Naive thymus-derived CD4-positive, alpha-beta T cell (primary cell): ENCODE measurements around the gene VAMP7. TPM values are rescaled to one million over a fixed set of nuclear protein-coding genes. Genes with fewer than 3 reads are reported as not detected.

Experiments used
- polyA plus RNA-seq, 2 donors: library from polyadenylated mRNA; unstranded; fragments of 300-500 nt; fragmentation: Illumina TruSeq; gene quantifications; one replicate each; pipeline ENCODE4 v1.2.3, GENCODE V29; 2021
- total RNA-seq, 6 experiments: library from RNA in 5 of 6; stranded (reverse) in 5 of 6; gene quantifications; 1 replicate in 5 of 6; 2 replicates in 1 of 6; pipeline ENCODE4 v1.2.3 and lab custom pipeline; 2021 to 2026

The VAMP7 gene
- total and polyA plus RNA-seq, 7 experiments from 2014 or later: 18.5 to 61.2 (median 21.2) TPM

Other genes with a start within 250 kb of the VAMP7 start
- gene IL9R, start 116.4 kb downstream of the VAMP7 start, total RNA-seq: 10 to 100 TPM in 1 of 5 experiments, 1 to 10 TPM in 3, not detected in 1; 1.2 to 52.7 (median 2.2) TPM
- under 1 TPM; 0.12 to 0.22 TPM for gene IL9R, start 116.4 kb downstream of the VAMP7 start, polyA plus RNA-seq